Raji (cell line): Measurements from ENCODE around the gene VPS33A.

Experiments
- POLR2A ChIP-seq: IDR thresholded peaks from 2 replicates; pipeline ENCODE4 v1.6.1; 2011; ENCODE audit warnings: low read depth, low read length, control low read depth; ENCODE audit not compliant: insufficient read depth

Gene VPS33A

GRCh38 chr12:122197612-122197966, 68.7 kb downstream of the VPS33A start:
- TF ChIP-seq POLR2A = no peak

- TF ChIP-seq POLR2A = no peak
Measured at GRCh38 chr12:122195405-122195804, 70.9 kb downstream of the VPS33A start.

GRCh38 chr12:122194804-122195203, 71.5 kb downstream of the VPS33A start:
- no peak for TF ChIP-seq POLR2A

GRCh38 chr12:122192441-122192840, 73.9 kb downstream of the VPS33A start:
- no peak for TF ChIP-seq POLR2A

DNA sequence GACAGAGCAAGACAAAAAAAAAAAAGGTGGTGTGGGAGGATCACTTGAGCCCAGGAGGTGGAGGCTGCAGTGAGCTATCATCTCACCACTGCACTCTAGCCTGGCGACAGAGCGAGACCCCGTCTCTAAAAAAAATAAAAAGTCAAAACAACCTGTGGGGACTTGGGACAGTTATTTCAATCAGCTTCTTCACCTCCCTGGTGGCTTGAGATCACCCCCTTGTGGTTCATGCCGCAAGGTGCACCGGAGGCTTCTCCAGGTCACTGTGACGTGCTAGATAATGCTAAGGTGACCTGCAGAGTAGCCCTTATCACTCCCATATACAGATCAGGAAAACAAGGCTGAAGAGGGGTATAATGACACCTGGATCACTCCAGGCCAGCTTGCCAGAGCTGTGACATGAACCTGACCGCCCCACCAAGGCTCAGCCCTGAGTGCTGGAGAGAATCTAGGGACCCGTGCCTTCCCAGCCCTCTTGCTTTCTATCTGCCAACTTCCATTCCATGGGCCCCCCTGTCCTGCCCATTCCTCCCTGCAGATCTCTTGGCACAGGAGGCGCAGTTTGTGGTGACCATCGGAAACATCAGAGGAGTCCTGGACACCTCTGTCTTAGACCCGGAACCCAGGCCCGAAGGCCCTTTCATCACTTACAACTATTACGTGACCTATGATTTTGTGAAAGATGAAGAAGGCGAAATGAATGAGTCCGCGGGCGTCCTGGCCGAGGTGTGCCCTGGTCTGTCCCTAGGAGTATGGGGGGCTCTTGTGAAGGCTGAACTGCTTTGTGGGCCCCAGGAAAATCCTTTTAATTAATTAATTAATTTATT, 75.2 kb downstream of the VPS33A start:
- TF ChIP-seq POLR2A = no peak

- TF ChIP-seq POLR2A = no peak
Measured at GRCh38 chr12:122189626-122190475, 76.4 kb downstream of the VPS33A start.

DNA sequence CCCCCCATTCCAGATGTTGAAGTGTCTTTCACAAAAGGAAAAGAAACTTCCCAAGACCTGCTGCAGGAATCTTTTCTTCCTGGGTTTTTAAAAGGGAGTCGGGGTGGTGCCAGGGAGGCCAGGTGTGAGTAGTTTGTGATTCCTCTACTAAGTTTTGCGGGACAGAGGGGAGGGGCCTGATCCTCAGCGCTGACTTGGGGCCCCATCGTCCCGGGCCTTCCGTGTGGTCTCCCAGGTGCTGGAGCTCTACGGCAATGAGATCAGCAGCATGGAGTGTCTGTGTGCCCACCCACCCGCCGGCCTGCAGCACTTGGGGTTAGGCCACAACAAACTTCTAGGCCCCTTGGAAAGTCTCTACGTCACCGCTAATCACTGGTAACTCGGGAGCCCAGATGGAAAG, 78.8 kb downstream of the VPS33A start:
- TF ChIP-seq POLR2A = no peak

DNA sequence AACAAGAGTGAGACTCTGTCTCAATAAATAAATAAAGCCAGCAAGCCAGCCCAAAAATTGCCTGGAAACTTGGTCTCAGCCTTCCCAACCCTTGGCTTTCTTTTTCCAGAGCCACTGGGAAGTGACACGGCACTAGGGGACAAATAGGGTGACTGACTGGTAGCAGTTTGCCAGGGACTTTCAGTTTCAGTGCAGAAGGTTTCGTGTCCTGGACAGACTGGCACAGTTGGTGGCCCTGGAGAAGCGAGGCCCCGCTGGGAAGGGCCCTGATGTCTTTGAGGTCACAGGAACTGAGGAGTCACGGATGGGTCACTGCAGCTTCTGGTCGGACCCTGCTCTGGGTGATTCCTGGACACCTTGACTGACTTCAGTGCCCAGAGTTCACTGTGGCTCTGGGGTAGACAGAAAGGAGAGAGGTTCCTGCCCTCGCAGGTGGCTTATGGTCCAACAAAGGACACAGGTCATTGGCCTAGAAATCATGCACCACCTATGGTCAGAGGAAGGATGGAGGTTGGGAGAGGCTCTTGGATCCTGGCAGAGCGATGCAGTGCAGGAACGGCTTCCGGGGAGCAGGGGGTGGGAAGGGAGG, 80.7 kb downstream of the VPS33A start:
- TF ChIP-seq POLR2A = no peak

DNA sequence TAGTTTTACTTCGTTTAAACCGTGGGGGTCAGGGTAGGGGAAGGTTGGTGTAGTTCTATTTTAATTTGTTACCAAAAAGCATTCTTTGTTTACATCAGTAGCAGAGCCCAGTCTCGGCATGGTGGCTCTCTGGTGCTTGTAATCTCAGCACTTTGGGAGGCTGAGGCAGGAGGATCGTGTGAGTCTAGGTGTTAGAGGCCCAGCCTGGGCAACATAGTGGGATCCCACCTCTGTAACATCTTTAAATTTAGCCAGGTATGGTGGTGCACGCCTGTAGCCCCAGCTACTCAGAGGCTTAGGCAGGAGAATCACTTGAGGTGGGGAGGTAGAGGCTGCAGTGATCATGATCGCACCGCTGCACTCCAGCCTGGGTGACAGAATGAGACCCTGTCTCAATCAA, 81.2 kb downstream of the VPS33A start:
- TF ChIP-seq POLR2A = no peak

GRCh38 chr12:122184517-122184916, 81.8 kb downstream of the VPS33A start:
- no peak for TF ChIP-seq POLR2A

GRCh38 chr12:122183588-122183940, 82.7 kb downstream of the VPS33A start:
- TF ChIP-seq POLR2A = no peak

DNA sequence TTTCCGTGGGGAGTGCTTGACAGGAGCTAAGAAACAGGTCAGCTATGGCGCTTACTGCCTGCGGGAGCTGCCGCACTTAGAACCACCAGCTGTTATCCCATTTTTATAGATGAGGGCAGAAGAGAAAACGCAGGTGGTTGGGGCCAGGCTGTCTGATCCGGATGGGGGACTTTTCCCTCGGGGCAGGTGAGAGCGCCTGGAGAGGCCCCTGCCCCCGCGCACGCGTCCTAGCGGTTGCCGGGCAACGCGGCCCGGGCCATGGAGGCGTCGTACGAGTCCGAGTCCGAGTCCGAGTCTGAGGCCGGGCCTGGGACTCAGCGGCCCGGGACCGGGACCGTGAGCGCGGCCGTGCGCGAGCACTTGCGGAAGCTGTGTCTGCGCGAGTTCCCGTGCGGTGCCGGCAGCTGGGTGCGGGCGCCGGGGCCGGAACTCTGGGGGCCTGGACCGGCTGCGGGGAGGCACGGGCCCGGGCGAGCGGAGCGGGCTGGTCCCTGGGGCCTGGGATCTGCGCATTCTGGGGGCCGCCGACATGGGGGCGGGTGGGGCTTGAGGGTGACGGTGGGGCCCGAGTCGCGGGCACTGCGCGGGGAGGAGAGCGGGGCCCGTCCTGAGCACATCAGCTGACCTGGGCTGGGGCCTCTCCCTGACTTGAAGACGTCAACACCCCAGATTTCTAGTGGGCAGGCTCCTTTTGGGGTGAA, 83.3 kb downstream of the VPS33A start, which contains the start of gene LRRC43:
LRRC43 (plus strand) TSS at position 237 of the 701 bp plus-strand sequence; CDS start at position 259, 22 bp downstream.
- TF ChIP-seq POLR2A = no peak
